SK-N-SH (cell line): ENCODE measurements around the gene ATL2. TPM values are rescaled to one million over a fixed set of nuclear protein-coding genes. Genes with fewer than 3 reads are reported as not detected.

Source experiments
- CTCF ChIA-PET: fragments of 300-600, 350-600 bp; formaldehyde crosslinking; extraction: SDS; loops from one replicate; lab custom pipeline; 2021; lab: Yijun Ruan, JAX
- POLR2A ChIA-PET: fragments of 350-600 bp; sonication (Branson Sonifier 250); formaldehyde crosslinking; extraction: SDS; loops from one replicate; lab custom pipeline; 2020; ENCODE audit warnings: antibody characterized with exemption, inconsistent platforms; lab: Yijun Ruan, JAX
- DNase-seq: peaks from one replicate; pipeline ENCODE4 v3.0.0; 2012
- H2AFZ ChIP-seq: fragments of 200-600 bp; sonication (generic); 2 replicates; pipeline ENCODE4 v1.8.1; 2016; ENCODE audit warnings: antibody characterized with exemption, mild to moderate bottlenecking, low read depth
- H3F3A ChIP-seq: fragments of 200-600 bp; sonication (generic); replicated peaks from 2 replicates; pipeline ENCODE3; 2016; ENCODE audit warnings: antibody characterized with exemption, mild to moderate bottlenecking; ENCODE audit not compliant: insufficient read depth
- H3K27ac ChIP-seq, 2 experiments: fragments of 200-500 bp in 1 of 2; fragments of 200-600 bp in 1 of 2; sonication (Bioruptor generic) in 1 of 2; sonication (generic), shearing (Covaris generic) in 1 of 2; 2 replicates each; pipeline versions ENCODE4 v1.5.1 to v1.6.1; 2014 to 2016; ENCODE audit warnings: low read depth in 2 of 2, inconsistent platforms in 1 of 2, low read length in 1 of 2, mild to moderate bottlenecking in 1 of 2, mixed read lengths in 1 of 2
- H3K27me3 ChIP-seq: fragments of 200-600 bp; sonication (generic), shearing (Covaris generic); 2 replicates; pipeline ENCODE4 v1.6.1; 2016; ENCODE audit warnings: mixed run types; ENCODE audit not compliant: insufficient read depth
- H3K36me3 ChIP-seq, 2 experiments: fragments of 200-500 bp in 1 of 2; fragments of 200-600 bp in 1 of 2; sonication (Bioruptor generic) in 1 of 2; sonication (generic) in 1 of 2; replicated peaks in 1 of 2; 2 replicates each; pipeline versions ENCODE3 to v1.5.1; 2014 to 2016; ENCODE audit warnings: low read length in 1 of 2, mild to moderate bottlenecking in 1 of 2; ENCODE audit not compliant: insufficient read depth in 2 of 2, control insufficient read depth in 1 of 2
- H3K4me1 ChIP-seq, 2 experiments: fragments of 200-500 bp in 1 of 2; fragments of 200-600 bp in 1 of 2; sonication (Bioruptor generic) in 1 of 2; sonication (generic), shearing (Covaris generic) in 1 of 2; 2 replicates each; pipeline versions ENCODE4 v1.5.1 to v1.6.1; 2014 to 2016; ENCODE audit warnings: low read depth in 1 of 2, low read length in 1 of 2, mixed run types in 1 of 2; ENCODE audit not compliant: insufficient read depth in 2 of 2, control insufficient read depth in 1 of 2
- H3K4me2 ChIP-seq: fragments of 200-600 bp; sonication (generic), shearing (Covaris generic); 2 replicates; pipeline ENCODE4 v1.6.1; 2017; ENCODE audit warnings: mixed run types
- H3K4me3 ChIP-seq, 2 experiments: fragments of 200-500 bp in 1 of 2; fragments of 200-600 bp in 1 of 2; sonication (Bioruptor generic) in 1 of 2; sonication (generic), shearing (Covaris generic) in 1 of 2; 2 replicates each; pipeline versions ENCODE4 v1.5.1 to v1.8.1; 2014 to 2016; ENCODE audit warnings: low read depth in 2 of 2, inconsistent platforms in 1 of 2, low read length in 1 of 2, mild to moderate bottlenecking in 1 of 2, mixed read lengths in 1 of 2, moderate library complexity in 1 of 2
- H3K79me2 ChIP-seq: fragments of 200-600 bp; sonication (generic); 2 replicates; pipeline ENCODE4 v1.8.1; 2017; ENCODE audit warnings: mild to moderate bottlenecking; ENCODE audit not compliant: insufficient read depth
- H3K9ac ChIP-seq: fragments of 200-600 bp; sonication (generic); 2 replicates; pipeline ENCODE4 v1.6.1; 2017; ENCODE audit warnings: mixed run types
- H3K9me2 ChIP-seq: fragments of 200-600 bp; sonication (generic); 2 replicates; pipeline ENCODE4 v1.6.1; 2017; ENCODE audit warnings: mixed run types
- H3K9me3 ChIP-seq: fragments of 200-600 bp; sonication (generic); 2 replicates; pipeline ENCODE4 v1.6.1; 2017; ENCODE audit warnings: mixed run types, mild to moderate bottlenecking, moderate library complexity
- H4K20me1 ChIP-seq: fragments of 200-600 bp; sonication (generic); 2 replicates; pipeline ENCODE4 v1.6.1; 2017; ENCODE audit warnings: mild to moderate bottlenecking, mixed run types; ENCODE audit not compliant: insufficient read depth
- CHD2 ChIP-seq: fragments of 150-350 bp; IDR thresholded peaks from 2 replicates; pipeline ENCODE4 v1.6.1; 2018; ENCODE audit warnings: low read length; ENCODE audit not compliant: partially characterized antibody
- ELF1 ChIP-seq: IDR thresholded peaks from 2 replicates; pipeline ENCODE4 v1.4.0; 2012
- EP300 ChIP-seq, 2 experiments: IDR thresholded peaks; 2 replicates each; pipeline versions ENCODE4 v1.4.0 to v1.6.1; 2012; ENCODE audit warnings: borderline replicate concordance in 1 of 2, low read depth in 1 of 2, low read length in 1 of 2
- FOSL2 ChIP-seq: IDR thresholded peaks from 2 replicates; pipeline ENCODE4 v1.4.0; 2012; ENCODE audit warnings: low read depth, mild to moderate bottlenecking, moderate library complexity, borderline replicate concordance
- FOXJ3 ChIP-seq: sonication (generic); formaldehyde crosslinking; IDR thresholded peaks from 2 replicates; pipeline ENCODE4 v1.5.1; 2020; ENCODE audit warnings: mild to moderate bottlenecking, missing genetic modification reagents
- FOXM1 ChIP-seq: IDR thresholded peaks from 2 replicates; pipeline ENCODE4 v1.4.0; 2012; ENCODE audit warnings: low read depth, mild to moderate bottlenecking
- GABPA ChIP-seq: IDR thresholded peaks from 2 replicates; pipeline ENCODE4 v1.4.0; 2012; ENCODE audit warnings: low read depth, mild to moderate bottlenecking
- GATA2 ChIP-seq: sonication (generic); formaldehyde crosslinking; IDR thresholded peaks from 2 replicates; pipeline ENCODE4 v1.5.0; 2020; ENCODE audit warnings: mild to moderate bottlenecking, missing genetic modification reagents
- MEF2A ChIP-seq: IDR thresholded peaks from 2 replicates; pipeline ENCODE4 v1.4.0; 2012; ENCODE audit warnings: low read depth, borderline replicate concordance
- NFIC ChIP-seq: IDR thresholded peaks from 2 replicates; pipeline ENCODE4 v1.4.0; 2012; ENCODE audit warnings: borderline replicate concordance
- PBX3 ChIP-seq: IDR thresholded peaks from 2 replicates; pipeline ENCODE4; 2012
- POLR2AphosphoS5 ChIP-seq: IDR thresholded peaks from 2 replicates; pipeline ENCODE4 v1.6.1; 2012; ENCODE audit warnings: low read depth, low read length
- RAD21 ChIP-seq: IDR thresholded peaks from 2 replicates; pipeline ENCODE4 v1.6.1; 2012; ENCODE audit warnings: mild to moderate bottlenecking, low read length
- RCOR1 ChIP-seq: fragments of 150-350 bp; IDR thresholded peaks from 2 replicates; pipeline ENCODE4 v1.6.1; 2017; ENCODE audit warnings: antibody characterized with exemption, low read length
- RFX5 ChIP-seq: IDR thresholded peaks from 2 replicates; pipeline ENCODE4 v1.6.1; 2012; ENCODE audit warnings: mild to moderate bottlenecking, improper control_type of control experiment, low read length
- SIN3A ChIP-seq: IDR thresholded peaks from 2 replicates; pipeline ENCODE4 v1.6.1; 2012; ENCODE audit warnings: low read depth, mild to moderate bottlenecking, low read length, moderate library complexity, borderline replicate concordance
- TAF1 ChIP-seq: IDR thresholded peaks from 2 replicates; pipeline ENCODE4 v1.6.1; 2012; ENCODE audit warnings: low read depth, mild to moderate bottlenecking, low read length, moderate library complexity, borderline replicate concordance
- TCF12 ChIP-seq: IDR thresholded peaks from 2 replicates; pipeline ENCODE4 v1.4.0; 2012
- YY1 ChIP-seq: IDR thresholded peaks from 2 replicates; pipeline ENCODE4 v1.4.0; 2012; ENCODE audit warnings: low read depth, mild to moderate bottlenecking
- WGBS: methylation state at CpG from one replicate; pipeline ENCODE4 v1.1.6; 2017; ENCODE audit warnings: low lambda C conversion rate; 5-methylcytosine and 5-hydroxymethylcytosine counted together
- polyA plus RNA-seq, 3 experiments: library from polyadenylated mRNA; depleted of rRNA; stranded (reverse); fragments of >200 nt; gene quantifications; 2 replicates each; pipeline ENCODE4 v1.2.3, GENCODE V29; 2012
- TF ChIP-seq, protein P1 (sequence below): IDR thresholded peaks from 2 replicates; pipeline ENCODE4 v1.4.0; 2012; ENCODE audit warnings: low read depth, borderline replicate concordance

The ATL2 gene
- polyA plus RNA-seq, 1 of the 3 experiments (the other 2 are of a cell fraction) = 55.8 TPM

GRCh38 chr2:38268001-38268400 is 109.1 kb downstream of the ATL2 start:
- Histone ChIP-seq H2AFZ (no peak overlapping the region), H3K27ac (no peak overlapping the region), H3K4me3 (no peak overlapping the region)
- no peak for DNase-seq
- TF ChIP-seq SIN3A (no peak), GATA2 (CRISPR knock-in tag) (no peak), FOXJ3 (CRISPR knock-in tag) (no peak), EP300 (IDR thresholded peaks at IDR 0.05; ENCODE audit: borderline replicate concordance in 1 of 2, low read depth in 1 of 2, low read length in 1 of 2) (no peak), RCOR1 (no peak), PBX3 (no peak), CHD2 (no peak), TAF1 (no peak), GABPA (no peak), ELF1 (no peak), FOXM1 (no peak), NFIC (no peak), MEF2A (no peak), TCF12 (no peak), POLR2AphosphoS5 (no peak), RAD21 (no peak), YY1 (no peak), FOSL2 (no peak), RFX5 (no peak)
- TF ChIP-seq, protein P1, sequence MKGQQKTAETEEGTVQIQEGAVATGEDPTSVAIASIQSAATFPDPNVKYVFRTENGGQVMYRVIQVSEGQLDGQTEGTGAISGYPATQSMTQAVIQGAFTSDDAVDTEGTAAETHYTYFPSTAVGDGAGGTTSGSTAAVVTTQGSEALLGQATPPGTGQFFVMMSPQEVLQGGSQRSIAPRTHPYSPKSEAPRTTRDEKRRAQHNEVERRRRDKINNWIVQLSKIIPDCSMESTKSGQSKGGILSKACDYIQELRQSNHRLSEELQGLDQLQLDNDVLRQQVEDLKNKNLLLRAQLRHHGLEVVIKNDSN = no peak
- TF ChIP-seq, all 33 proteins: peak for 0
- Histone ChIP-seq H3K36me3 (no peaks in the 10 kb centered on the region), H3K9ac (no peak overlapping the region), H3K27me3 (no peaks in the 10 kb centered on the region), H3K4me1 (peaks cover 0 to 2% of the 10 kb centered on the region in 2 experiments; a peak in 1 of 4 replicates), H3K4me2 (no peak overlapping the region), H3K9me3 (no peaks in the 10 kb centered on the region), H3K9me2 (no peaks in the 10 kb centered on the region), H3F3A (no peaks in the 10 kb centered on the region), H3K79me2 (no peaks in the 10 kb centered on the region), H4K20me1 (no peaks in the 10 kb centered on the region)
- WGBS = 82% methylated on average over 2 of the region's 2 CpGs
- CTCF ChIA-PET = interaction anchor here (1.0 to 4.7 kb wide), 5 partner anchors 49 to 283 kb away, joined by 3 to 27 read pairs (median 3); partner anchors contain the start of gene CYP1B1
- POLR2A ChIA-PET = no interaction called here
